Activated CD8-positive, alpha-beta memory T cell treated with anti-CD3 and anti-CD28 coated beads, Interleukin-2, amount 10 ng/mL, durations not matched to agents 7 days and 5 days (primary cell): ENCODE results near the gene TMEM52. TPM values are rescaled to one million over a fixed set of nuclear protein-coding genes. Genes with fewer than 3 reads are reported as not detected.

Experiments used
- ATAC-seq: fragments of 150-1000 bp; cut with Tn5 transposase; one replicate; pipeline ENCODE4 v1.10.0; 2021; ENCODE audit warnings: moderate library complexity
- CTCF ChIA-PET: fragments of 350-600 bp; sonication (Branson Sonifier 250); formaldehyde crosslinking; loops from one replicate; lab custom pipeline; 2021; ENCODE audit warnings: antibody characterized with exemption; lab: Charles Lee
- DNase-seq: peaks from one replicate; pipeline ENCODE4 v3.0.0-alpha.2; 2020
- H3K27ac Mint-ChIP-seq: one replicate; pipeline ENCODE4 v1.8.0; 2021; ENCODE audit warnings: mild to moderate bottlenecking, mixed read lengths
- H3K27me3 Mint-ChIP-seq: one replicate; pipeline ENCODE4 v1.8.0; 2021; ENCODE audit warnings: mixed read lengths
- H3K36me3 Mint-ChIP-seq: one replicate; pipeline ENCODE4 v1.8.0; 2021; ENCODE audit warnings: mild to moderate bottlenecking, mixed read lengths
- H3K4me1 Mint-ChIP-seq: one replicate; pipeline ENCODE4 v1.8.0; 2021; ENCODE audit warnings: mixed read lengths
- H3K4me3 Mint-ChIP-seq: one replicate; pipeline ENCODE4 v1.8.0; 2021; ENCODE audit warnings: mild to moderate bottlenecking, moderate library complexity, mixed read lengths
- H3K9me3 Mint-ChIP-seq: one replicate; pipeline ENCODE4 v1.8.0; 2022; ENCODE audit warnings: low read depth, mixed read lengths
- total RNA-seq, 2 experiments: library from RNA; stranded (reverse); gene quantifications; one replicate each; pipeline ENCODE4 v1.2.3, GENCODE V29; 2021

Gene TMEM52
- total RNA-seq, 2 experiments from 2014 or later, result not detected

DNA sequence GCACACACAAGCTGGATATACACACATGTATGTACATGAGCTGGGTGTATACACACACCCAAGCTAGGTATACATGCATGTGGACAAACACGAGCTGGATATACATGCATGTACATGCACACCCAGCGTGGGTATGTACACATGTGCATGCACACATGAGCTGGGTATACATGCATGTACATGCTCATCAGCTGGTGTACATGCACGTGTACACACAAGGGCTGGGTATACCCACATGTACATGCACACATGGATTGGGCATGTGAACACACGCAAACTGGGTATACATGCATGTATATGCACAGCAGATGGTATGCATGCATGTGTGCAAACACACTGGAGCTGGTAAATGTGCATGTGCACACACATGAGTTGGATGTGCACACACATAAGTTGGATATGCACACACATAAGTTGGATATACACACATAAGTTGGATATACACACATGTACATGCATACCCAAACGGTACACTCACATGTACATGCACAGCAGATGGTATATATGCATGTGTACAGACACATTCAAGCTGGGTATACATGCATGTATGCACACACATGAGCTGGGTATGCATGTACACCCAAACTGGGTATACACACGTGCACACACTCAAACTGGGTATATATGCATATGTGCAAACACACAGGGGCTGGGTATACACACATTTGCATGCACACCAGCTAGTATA is 20.7 kb downstream of the TMEM52 start:
- no peaks in the 10 kb centered on the region for H3K9me3 Mint-ChIP-seq
- H3K4me3 Mint-ChIP-seq, result no peak overlapping the region
- H3K4me1 Mint-ChIP-seq, result peaks cover 21% of the 10 kb centered on the region
- no peak for DNase-seq
- H3K27me3 Mint-ChIP-seq, result peaks cover 8% of the 10 kb centered on the region
- H3K27ac Mint-ChIP-seq, result no peak overlapping the region
- CTCF ChIA-PET, result interaction anchor here (0.7 to 10.3 kb wide), 4 partner anchors 8 to 121 kb away, joined by 3 to 96 read pairs (median 3); no protein-coding TSS in a partner anchor
- H3K36me3 Mint-ChIP-seq, result no peaks in the 10 kb centered on the region
- no peak for ATAC-seq

DNA sequence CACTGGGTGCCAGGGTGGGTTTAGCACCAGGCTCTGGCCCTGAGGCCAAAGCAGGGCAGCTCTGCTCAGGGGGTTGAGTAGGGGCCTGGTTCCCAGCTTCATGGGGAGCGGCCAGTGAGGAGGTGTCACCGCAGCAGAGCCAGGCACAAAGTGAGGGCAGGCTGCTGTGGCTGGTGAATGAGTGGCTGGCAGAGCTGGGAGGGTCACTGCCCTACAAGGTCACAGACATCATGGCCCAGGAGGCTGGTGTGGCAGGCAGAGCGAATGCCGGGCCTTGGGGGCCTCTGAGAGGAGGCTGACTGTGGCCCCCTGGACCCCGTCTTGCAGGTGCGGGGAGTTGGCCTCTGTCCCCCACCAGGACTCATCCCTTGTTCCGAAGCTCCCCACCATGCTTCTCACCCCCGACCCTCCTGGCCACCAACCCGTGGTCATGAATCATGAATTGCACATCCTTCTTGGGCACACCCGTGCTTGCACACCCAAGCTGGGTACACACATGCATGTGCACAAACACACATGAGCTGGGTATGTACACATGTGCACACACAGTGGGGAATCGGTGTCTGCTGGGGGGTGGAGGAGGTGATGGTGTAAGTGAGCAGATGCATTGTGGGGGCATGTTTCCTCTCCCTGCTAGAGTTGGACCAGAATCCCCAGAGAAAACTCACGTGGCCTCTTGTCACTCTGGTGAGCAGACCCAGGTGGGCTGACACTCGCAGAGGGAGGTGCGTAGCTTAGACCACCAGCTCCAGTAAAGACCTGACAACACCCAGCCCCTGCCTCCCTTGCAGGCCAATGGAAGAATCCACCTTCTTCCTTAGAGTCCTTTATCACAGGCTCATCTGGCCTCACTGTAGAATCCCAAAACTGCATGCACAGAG is 23.4 kb downstream of the TMEM52 start:
- ATAC-seq, result no peak
- H3K4me3 Mint-ChIP-seq, result no peak overlapping the region
- H3K27ac Mint-ChIP-seq, result no peak overlapping the region
- H3K27me3 Mint-ChIP-seq, result peaks cover 8% of the 10 kb centered on the region
- no peak for DNase-seq
- no peaks in the 10 kb centered on the region for H3K9me3 Mint-ChIP-seq
- H3K4me1 Mint-ChIP-seq, result peaks cover 35% of the 10 kb centered on the region
- CTCF ChIA-PET, result interaction anchor here (10.3 kb wide), 1 partner anchor 11 kb away, joined by 96 read pairs; no protein-coding TSS in a partner anchor
- H3K36me3 Mint-ChIP-seq, result no peaks in the 10 kb centered on the region

DNA sequence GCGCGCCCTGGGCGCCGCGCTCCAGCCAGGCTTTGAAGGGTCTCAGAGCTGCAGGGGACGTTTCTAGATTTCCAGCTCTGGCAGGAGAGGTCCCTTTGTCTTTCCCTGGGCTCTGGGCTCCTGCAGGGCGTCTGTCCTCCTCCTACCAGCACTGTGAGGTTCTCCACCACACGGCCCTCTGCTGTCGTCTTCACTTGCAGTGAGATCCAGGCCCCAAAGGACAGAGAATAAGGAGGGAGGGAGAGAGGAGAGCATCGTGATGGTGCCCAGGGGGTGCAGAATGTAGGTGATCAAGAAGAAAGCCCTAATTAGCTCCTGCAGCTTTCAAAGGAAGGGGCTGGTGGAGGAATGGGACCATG is 24.0 kb downstream of the TMEM52 start:
- no peaks in the 10 kb centered on the region for H3K9me3 Mint-ChIP-seq
- ATAC-seq (no peak), DNase-seq (no peak)
- H3K4me1 Mint-ChIP-seq, result peaks cover 35% of the 10 kb centered on the region
- H3K27me3 Mint-ChIP-seq, result peaks cover 8% of the 10 kb centered on the region
- CTCF ChIA-PET, result interaction anchor here (10.3 kb wide), 1 partner anchor 12 kb away, joined by 96 read pairs; no protein-coding TSS in a partner anchor
- no peaks in the 10 kb centered on the region for H3K36me3 Mint-ChIP-seq
- H3K27ac Mint-ChIP-seq, result no peak overlapping the region
- H3K4me3 Mint-ChIP-seq, result no peak overlapping the region

DNA sequence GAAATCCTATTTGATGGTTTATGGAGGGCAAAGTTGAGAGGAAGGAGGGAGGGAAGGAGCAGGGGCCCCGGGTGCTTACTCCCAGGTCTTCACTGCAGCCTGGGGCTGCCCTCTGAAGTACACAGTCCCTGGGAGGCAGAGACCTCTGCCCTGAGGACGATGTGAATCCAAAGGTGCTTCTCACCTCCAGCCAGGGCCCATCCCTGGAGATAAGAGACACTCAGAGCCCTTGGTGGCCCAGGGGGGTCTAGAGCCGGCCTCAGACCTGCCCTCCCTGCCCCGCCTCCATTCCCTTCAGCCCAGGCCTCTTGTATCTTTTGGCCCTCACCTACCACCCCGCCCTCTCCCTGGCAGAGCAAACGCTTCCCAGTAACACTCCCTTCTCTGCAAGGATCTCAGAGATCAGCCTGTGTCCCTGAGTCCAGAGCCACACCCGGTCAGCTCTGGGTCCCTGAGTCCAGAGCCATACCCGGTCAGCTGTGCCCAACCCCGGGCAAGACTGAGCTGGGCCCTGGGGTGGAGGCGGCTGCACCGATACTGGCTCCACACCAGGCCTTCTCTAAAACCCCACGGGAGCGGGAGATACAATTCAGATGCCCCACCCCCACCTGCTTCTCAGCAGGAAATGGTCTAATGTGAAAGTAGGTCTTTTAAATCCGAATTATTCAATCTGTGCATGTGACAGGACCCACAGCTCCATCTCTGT is 24.6 kb downstream of the TMEM52 start:
- no peaks in the 10 kb centered on the region for H3K36me3 Mint-ChIP-seq

DNA sequence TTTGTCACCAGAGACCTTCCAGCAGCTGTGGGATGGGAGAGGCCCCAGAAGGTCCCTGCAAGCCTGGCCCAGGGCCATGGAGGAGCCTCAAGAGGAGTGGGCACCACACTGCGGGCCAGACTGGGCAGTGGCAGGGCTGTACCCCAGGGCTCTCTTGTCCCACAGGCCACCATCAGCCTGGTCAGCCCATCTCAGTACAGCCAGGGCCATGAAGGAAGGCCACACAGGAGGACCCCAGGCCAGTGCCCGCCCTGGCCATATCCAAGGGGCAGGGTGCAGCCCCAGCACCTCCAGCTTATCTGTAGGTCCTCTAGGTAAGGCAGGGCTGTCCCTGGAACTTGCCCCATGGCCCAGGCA is 25.1 kb downstream of the TMEM52 start:
- DNase-seq, result no peak
- H3K27ac Mint-ChIP-seq, result no peak overlapping the region
- no peaks in the 10 kb centered on the region for H3K9me3 Mint-ChIP-seq
- no peak overlapping the region for H3K4me3 Mint-ChIP-seq
- peaks cover 8% of the 10 kb centered on the region for H3K27me3 Mint-ChIP-seq
- H3K36me3 Mint-ChIP-seq, result peaks cover 3% of the 10 kb centered on the region
- H3K4me1 Mint-ChIP-seq, result peaks cover 36% of the 10 kb centered on the region
- no peak for ATAC-seq
- CTCF ChIA-PET, result interaction anchor here (10.3 kb wide), 1 partner anchor 13 kb away, joined by 96 read pairs; no protein-coding TSS in a partner anchor

More for the DNA sequence above, 24.6 kb downstream of the TMEM52 start:
- ATAC-seq, result no peak
- DNase-seq, result no peak
- Mint-ChIP-seq H3K4me1 (peaks cover 35% of the 10 kb centered on the region), H3K9me3 (no peaks in the 10 kb centered on the region), H3K27me3 (peaks cover 8% of the 10 kb centered on the region), H3K4me3 (no peak overlapping the region), H3K27ac (no peak overlapping the region)
- CTCF ChIA-PET, result interaction anchor here (10.3 kb wide), 1 partner anchor 12 kb away, joined by 96 read pairs; no protein-coding TSS in a partner anchor

DNA sequence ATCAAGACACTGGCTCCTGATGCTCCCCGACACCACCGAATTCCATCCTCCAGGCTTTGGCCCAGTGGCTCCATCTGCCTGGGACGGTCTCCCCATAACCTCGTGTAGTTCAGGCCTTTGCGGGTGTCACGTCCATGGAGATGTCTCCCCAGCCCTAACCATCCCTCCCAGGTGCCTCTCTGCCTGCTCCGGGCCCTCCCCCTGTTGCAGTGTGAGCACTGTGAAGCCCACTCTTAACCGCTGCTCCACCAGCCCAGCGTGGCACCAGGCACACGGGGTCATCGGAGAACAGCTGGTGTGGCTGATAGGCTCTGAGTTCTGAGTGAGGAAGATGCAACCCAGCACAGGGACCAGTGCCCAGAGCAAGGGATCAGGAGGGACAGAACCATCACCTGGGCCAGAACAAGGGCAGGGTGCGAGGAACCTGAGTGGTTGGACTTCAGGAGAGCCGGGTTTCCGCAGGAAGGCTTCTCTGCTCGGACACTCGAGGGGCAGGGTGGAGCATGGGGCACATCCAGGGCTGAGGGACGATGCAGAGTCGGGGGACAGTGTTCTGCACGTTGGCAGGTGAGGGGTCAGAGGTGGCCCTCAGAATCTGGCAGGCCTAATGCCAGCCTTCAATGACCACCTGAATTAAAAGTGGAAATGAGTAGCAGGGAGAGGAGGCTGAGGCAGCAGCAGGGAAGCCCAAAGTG is 25.6 kb downstream of the TMEM52 start:
- ATAC-seq (no peak), DNase-seq (no peak)
- Mint-ChIP-seq H3K36me3 (peaks cover 6% of the 10 kb centered on the region), H3K4me1 (peaks cover 41% of the 10 kb centered on the region), H3K9me3 (no peaks in the 10 kb centered on the region), H3K4me3 (no peak overlapping the region), H3K27ac (no peak overlapping the region), H3K27me3 (peaks cover 8% of the 10 kb centered on the region)
- CTCF ChIA-PET, result interaction anchor here (10.3 kb wide), 1 partner anchor 13 kb away, joined by 96 read pairs; no protein-coding TSS in a partner anchor

DNA sequence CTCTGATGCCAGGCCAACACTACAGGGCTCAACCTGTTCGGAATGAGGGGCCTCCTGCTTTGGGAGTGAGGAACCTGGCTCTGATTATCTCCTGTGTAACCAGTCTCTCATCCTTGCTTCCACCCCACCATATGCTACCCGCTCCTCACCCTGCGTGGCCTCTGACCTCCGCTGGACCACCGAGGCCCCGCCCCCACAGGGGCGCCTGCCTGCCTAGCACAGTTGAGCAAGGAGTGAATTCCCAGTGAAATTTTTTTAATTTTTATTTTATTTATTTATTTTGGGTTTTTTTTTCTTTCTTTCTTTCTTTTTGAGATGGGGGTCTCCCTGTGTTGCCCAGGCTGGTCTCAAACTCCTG is 26.3 kb downstream of the TMEM52 start:
- peaks cover 47% of the 10 kb centered on the region for H3K4me1 Mint-ChIP-seq
- CTCF ChIA-PET, result interaction anchor here (1.4 to 10.3 kb wide), 3 partner anchors 9 to 18 kb away, joined by 3 to 96 read pairs (median 5); no protein-coding TSS in a partner anchor
- no peaks in the 10 kb centered on the region for H3K9me3 Mint-ChIP-seq

DNA sequence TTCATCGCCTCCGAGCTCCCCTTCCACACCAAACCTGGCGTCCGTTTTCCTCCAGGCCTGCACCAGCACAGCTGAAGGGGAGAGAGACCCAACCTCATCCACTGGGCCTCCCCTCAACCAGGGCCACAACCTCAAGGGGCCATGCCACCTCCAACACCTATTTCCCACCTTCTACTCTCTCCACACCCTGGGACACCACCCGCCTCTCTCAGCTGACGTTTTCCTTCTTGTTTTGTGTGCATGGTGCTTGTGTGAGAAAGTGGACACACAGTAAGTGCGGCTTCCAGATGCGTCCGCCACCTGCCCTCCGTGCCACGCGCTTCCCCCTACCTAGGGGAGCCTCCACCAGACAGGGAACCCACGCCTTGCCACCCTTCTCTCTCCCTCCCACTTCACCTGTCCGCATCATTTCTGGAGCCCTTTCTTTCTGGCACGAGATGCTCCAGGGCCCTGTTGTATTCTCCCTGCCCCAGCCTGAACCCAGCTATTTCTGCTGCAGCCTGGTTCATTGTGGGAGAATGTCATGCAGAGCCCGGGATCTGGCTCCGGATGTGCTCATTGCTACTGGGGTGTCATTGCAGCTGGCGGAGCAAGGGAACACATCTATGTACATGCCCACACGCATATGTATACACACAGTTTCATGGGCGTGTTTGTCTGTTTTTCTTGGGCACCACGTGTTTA is 26.9 kb downstream of the TMEM52 start:
- Mint-ChIP-seq H3K4me1 (peaks cover 50% of the 10 kb centered on the region), H3K4me3 (peak overlapping the region; percentile 92), H3K27ac (peak overlapping the region; percentile 82), H3K9me3 (no peaks in the 10 kb centered on the region), H3K36me3 (peaks cover 9% of the 10 kb centered on the region), H3K27me3 (peaks cover 3% of the 10 kb centered on the region)
- CTCF ChIA-PET, result interaction anchor here (0.6 to 10.3 kb wide), 4 partner anchors 9 to 112 kb away, joined by 3 to 96 read pairs (median 4); no protein-coding TSS in a partner anchor
- ATAC-seq (no peak), DNase-seq (no peak)

More for the DNA sequence above, 26.3 kb downstream of the TMEM52 start:
- Mint-ChIP-seq H3K36me3 (peaks cover 9% of the 10 kb centered on the region), H3K27ac (no peak overlapping the region), H3K4me3 (peak overlapping the region; percentile 92), H3K27me3 (peaks cover 5% of the 10 kb centered on the region)
- no peak for DNase-seq
- ATAC-seq, result no peak

DNA sequence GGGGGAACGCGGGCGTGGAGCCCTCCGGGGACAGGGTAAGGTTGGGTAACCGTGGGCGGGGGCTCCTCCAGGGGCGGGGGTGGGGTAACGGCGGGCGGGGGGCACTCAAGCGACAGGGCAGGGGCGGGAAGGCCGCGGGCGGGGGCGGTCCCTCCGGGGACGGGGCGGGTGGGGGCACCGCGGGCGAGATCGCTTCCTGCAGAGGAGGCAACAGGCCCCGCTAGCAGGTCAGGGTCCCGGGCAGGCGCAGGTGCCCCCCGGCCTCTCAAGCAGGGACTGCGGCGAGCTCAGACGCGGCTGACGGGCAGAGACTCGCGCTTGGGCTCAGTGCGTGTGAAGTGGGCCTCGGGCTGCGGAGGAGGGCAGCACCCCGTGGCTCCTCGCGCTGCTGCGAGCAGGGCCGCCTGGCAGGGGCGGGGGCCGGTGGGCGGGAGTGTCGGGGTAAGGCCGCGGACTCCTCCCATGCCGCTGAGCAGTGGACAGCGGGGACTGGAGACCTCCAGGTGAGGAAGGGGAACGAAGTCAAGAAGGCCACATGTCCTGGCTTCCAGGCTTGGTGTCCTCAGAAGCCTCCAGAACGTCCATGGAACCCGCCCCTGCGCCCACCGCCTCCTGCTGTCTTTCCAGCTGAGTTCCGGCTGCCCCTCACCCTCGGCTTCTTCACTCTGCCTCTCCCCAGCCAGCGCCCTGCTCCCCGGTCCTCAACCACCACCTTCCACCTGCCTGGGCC is 27.6 kb downstream of the TMEM52 start:
- DNase-seq, result peak; percentile 86
- peak overlapping the region; percentile 82 for H3K27ac Mint-ChIP-seq
- CTCF ChIA-PET, result interaction anchor here (0.6 to 10.3 kb wide), 4 partner anchors 8 to 111 kb away, joined by 3 to 96 read pairs (median 4); no protein-coding TSS in a partner anchor
- ATAC-seq, result peak; percentile 59
- H3K36me3 Mint-ChIP-seq, result peaks cover 12% of the 10 kb centered on the region
- peaks cover 3% of the 10 kb centered on the region for H3K27me3 Mint-ChIP-seq
- peak overlapping the region; percentile 92 for H3K4me3 Mint-ChIP-seq
- H3K4me1 Mint-ChIP-seq, result peaks cover 53% of the 10 kb centered on the region
- no peaks in the 10 kb centered on the region for H3K9me3 Mint-ChIP-seq

DNA sequence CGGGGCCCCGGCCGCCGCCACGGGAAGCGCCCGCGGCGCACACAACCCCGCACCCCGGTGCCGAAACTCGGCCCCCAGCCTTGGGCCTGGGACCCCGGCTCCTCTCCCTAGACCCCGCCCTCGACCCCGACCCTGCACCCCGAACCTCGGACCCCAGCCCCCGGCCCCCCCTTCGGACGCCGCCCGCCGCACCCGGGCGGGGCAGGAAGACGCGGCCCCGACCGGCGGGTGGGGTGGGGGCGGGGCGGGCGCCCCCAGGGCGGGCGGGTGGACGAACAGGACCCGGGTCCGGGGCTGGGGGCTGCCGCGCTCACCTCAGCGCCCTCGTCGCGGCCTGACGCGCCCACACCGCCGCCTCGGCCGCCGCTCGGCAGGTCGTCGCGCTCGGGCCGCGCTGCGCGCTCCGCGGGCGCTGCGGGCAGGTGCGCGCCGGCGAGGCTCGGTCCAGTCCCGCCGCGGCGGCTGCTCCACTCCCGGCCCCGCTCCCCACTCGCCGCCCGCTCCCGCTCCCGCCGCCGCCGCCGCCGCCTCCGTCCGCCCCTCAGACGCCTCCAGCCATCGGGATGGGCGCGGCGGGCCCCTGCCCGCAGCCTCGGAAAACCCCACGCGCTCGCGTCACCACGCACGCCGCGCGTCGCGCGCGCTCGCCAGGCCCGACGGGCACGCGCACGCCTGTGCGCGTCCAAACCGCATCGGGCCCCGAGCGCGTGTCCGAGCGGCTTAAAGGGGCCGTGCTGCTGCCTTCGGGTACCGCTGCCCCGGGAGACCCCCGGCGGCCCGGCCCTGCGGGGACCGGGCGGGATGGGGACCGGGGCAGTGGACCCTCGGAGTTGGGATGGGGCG is 28.4 kb downstream of the TMEM52 start, which contains the start of gene GNB1:
TSS of gene GNB1 (minus strand) at position 582 of the 843 bp plus-strand sequence. CDS start 65,634 bp downstream, outside the sequence.
- CTCF ChIA-PET, result interaction anchor here (10.3 kb wide), 1 partner anchor 16 kb away, joined by 96 read pairs; no protein-coding TSS in a partner anchor
- peak within 1 kb of the TSS; percentile 92 for H3K4me3 Mint-ChIP-seq
- no peaks in the 10 kb centered on the region for H3K27me3 Mint-ChIP-seq
- peaks cover 16% of the 10 kb centered on the region for H3K36me3 Mint-ChIP-seq
- H3K27ac Mint-ChIP-seq, result peak within 1 kb of the TSS; percentile 82
- peak; percentile 87 for DNase-seq
- no peaks in the 10 kb centered on the region for H3K9me3 Mint-ChIP-seq
- H3K4me1 Mint-ChIP-seq, result peaks cover 54% of the 10 kb centered on the region
- peak; percentile 58 for ATAC-seq
